ENCODE results near the gene ISG20.

The ISG20 gene

DNA sequence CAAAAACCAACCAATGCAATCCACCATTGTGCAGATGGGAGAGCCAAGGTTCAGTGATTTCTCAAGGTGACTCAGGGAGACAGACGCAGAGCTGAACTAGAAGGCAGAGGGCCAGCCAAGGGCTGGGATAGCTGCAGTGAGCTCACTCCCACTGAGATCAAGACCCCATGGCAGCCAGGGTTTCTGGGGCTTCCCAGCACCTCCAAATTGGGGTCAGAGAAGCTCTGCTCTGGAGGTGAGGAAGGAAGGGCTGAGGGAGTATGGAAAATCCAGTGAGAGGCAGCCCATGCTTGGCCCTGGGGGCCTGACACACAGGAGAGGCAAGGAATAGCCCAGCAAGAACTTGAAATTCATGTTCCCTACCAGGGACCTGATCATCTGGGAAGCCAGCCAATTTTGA, 61.0 kb downstream of the ISG20 start:
- peaks cover 12% of the 10 kb centered on the region for H3K4me1 ChIP-seq
- H3K9me3 ChIP-seq = peaks cover 7% of the 10 kb centered on the region
- no peak overlapping the region for H3K4me3 ChIP-seq (ENCODE audit: low read depth, low read length)
- TF ChIP-seq, protein P1, sequence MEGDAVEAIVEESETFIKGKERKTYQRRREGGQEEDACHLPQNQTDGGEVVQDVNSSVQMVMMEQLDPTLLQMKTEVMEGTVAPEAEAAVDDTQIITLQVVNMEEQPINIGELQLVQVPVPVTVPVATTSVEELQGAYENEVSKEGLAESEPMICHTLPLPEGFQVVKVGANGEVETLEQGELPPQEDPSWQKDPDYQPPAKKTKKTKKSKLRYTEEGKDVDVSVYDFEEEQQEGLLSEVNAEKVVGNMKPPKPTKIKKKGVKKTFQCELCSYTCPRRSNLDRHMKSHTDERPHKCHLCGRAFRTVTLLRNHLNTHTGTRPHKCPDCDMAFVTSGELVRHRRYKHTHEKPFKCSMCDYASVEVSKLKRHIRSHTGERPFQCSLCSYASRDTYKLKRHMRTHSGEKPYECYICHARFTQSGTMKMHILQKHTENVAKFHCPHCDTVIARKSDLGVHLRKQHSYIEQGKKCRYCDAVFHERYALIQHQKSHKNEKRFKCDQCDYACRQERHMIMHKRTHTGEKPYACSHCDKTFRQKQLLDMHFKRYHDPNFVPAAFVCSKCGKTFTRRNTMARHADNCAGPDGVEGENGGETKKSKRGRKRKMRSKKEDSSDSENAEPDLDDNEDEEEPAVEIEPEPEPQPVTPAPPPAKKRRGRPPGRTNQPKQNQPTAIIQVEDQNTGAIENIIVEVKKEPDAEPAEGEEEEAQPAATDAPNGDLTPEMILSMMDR (IDR thresholded peaks at IDR 0.05; ENCODE audit: low read depth, low read length) = no peak
- no peaks in the 10 kb centered on the region; the same call in 1 of the 2 replicates for H3K27me3 ChIP-seq
- no peaks in the 10 kb centered on the region for H3K36me3 ChIP-seq
- DNase-seq = no peak

DNA sequence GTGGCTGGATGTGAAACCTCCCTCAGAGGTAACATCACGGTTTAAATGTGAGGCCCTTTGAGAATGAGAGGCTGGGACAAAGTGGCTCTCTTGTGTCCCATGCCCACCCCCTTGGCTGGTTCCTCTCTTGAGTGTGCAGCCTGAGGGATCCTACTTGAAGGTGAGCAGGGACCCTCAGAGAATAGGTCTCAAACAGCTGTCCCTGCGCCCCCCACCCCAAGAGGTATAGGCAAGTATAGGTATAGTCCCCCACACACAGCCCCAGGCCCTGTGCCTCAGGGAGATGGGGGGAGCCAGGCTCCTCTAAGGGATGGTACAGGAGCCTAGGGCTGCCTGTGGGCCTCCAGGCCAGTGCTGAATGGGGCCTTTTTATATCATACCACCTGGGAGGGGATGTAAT, 61.9 kb downstream of the ISG20 start:
- TF ChIP-seq, protein P1 (IDR thresholded peaks at IDR 0.05; ENCODE audit: low read depth, low read length) = no peak
- DNase-seq = no peak
- H3K4me1 ChIP-seq = peaks cover 12% of the 10 kb centered on the region
- H3K36me3 ChIP-seq = no peaks in the 10 kb centered on the region
- peaks cover 2% of the 10 kb centered on the region for H3K27me3 ChIP-seq
- peaks cover 7% of the 10 kb centered on the region for H3K9me3 ChIP-seq
- H3K4me3 ChIP-seq (ENCODE audit: low read depth, low read length) = no peak overlapping the region

DNA sequence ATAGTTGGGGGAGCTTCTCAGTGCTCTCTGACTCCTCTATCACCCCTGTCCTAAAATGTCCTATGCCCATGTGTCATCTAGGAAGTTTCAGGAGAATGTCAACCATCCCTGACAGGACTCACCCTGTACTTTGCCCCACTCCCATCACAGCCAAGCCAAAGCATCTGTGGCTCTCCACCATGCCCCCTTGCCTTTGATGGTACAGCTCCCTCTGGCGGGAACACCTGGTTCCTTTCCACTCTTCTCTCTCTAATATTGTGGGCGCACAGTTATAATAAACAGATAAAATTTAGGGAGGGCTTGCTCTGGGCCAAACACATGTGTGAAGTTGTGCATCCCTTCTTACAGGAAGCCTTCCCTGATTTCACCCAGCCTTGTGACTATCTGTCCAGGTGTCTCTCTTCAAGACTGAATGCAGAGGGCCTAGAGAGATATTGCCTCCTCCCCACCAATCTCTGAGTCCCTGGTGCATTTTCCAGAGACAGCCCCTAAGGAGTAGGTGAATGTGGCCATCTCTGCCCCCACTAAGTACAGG, 62.8 kb downstream of the ISG20 start:
- peaks cover 4% of the 10 kb centered on the region for H3K27me3 ChIP-seq
- H3K4me1 ChIP-seq = peaks cover 12% of the 10 kb centered on the region
- TF ChIP-seq, protein P1 (IDR thresholded peaks at IDR 0.05; ENCODE audit: low read depth, low read length) = 0 out of 2 replicates have a peak, but pooled peaks have one; percentile 16
- peaks cover 7% of the 10 kb centered on the region for H3K9me3 ChIP-seq
- H3K36me3 ChIP-seq = no peaks in the 10 kb centered on the region
- no peak overlapping the region for H3K4me3 ChIP-seq (ENCODE audit: low read depth, low read length)
- no peak for DNase-seq

DNA sequence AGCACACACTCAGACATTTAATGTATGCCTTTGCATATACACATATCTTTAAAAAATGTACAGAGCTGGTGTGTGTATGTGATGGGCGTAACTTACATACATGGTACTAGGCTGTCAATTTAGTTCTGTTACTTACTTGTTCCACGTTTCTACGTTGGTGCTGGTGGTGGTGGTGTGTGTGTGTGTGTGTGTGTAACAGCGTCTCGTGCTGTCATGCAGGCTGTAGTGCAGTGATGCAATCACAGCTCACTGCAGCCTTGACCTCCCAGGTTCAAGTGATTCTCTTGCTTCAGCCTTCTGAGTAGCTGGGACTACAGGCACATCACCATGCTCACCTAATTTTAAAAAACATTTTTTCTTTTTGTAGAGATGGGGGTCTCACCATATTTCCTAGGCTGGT, 64.2 kb downstream of the ISG20 start:
- DNase-seq = no peak
- H3K36me3 ChIP-seq = no peaks in the 10 kb centered on the region
- peaks cover 12% of the 10 kb centered on the region for H3K4me1 ChIP-seq
- H3K4me3 ChIP-seq (ENCODE audit: low read depth, low read length) = no peak overlapping the region
- peaks cover 4% of the 10 kb centered on the region; the same call in 1 of the 2 replicates for H3K27me3 ChIP-seq
- TF ChIP-seq, protein P1 (IDR thresholded peaks at IDR 0.05; ENCODE audit: low read depth, low read length) = no peak
- peaks cover 5% of the 10 kb centered on the region for H3K9me3 ChIP-seq

DNA sequence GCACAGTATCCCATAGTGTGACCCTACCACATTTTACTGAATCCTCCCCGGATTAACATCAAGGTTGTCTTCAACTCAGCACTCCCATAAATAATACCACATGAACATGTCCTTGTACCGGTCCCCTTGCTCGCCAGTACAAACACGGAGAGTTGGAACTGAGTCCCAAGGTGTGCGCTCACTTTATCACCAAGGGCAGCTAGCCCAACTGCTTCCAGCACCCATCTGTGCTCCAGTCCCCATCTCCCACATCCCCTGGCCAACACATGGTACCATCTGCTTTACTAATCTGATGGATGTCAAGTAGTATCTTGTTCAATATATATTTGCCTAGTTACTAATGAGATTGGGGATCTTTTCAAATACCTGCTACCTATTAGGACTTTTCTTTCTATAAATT, 64.7 kb downstream of the ISG20 start:
- peaks cover 4% of the 10 kb centered on the region; the same call in 1 of the 2 replicates for H3K9me3 ChIP-seq
- H3K27me3 ChIP-seq = peaks cover 4% of the 10 kb centered on the region; the same call in 1 of the 2 replicates
- H3K4me1 ChIP-seq = peaks cover 12% of the 10 kb centered on the region
- no peak overlapping the region for H3K4me3 ChIP-seq (ENCODE audit: low read depth, low read length)
- TF ChIP-seq, protein P1 (IDR thresholded peaks at IDR 0.05; ENCODE audit: low read depth, low read length) = no peak
- DNase-seq = no peak
- no peaks in the 10 kb centered on the region for H3K36me3 ChIP-seq

Data from BE2C (cell line).